HUDEP-2 (cell line): ENCODE data around the gene GRID1.
"Not testable (repeated sequence)": the region's sequence is repeated elsewhere in the genome, so short reads cannot be mapped to it uniquely, and the experiment has no call there.

Experiments used
- DNase-seq, 76 experiments: peaks; one replicate each; lab custom pipeline; 2025; ENCODE audit not compliant: unreplicated experiment in 76 of 76; lab: John Stamatoyannopoulos, UW

GRID1 gene

DNA sequence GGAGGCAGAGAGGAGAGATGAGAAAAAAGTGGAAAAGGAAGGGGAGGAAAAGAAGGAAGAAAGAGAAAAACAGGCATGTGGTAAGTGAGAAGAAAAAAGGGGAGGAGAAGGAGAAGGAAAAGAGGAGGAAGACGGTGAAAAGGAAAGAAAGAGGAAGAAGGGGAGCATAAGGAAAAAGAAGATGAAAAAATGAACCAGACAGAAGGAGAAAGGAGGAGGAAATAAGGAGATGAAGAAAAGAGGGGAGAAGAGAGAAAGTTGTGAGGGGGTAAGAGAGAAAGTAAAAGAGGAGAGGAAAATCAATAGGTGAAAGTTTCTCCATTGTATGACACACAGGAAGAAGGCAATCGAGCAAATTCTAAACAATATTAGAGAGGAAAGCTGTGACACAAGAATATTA lies 663.8 kb downstream of the GRID1 start:
- no peak for DNase-seq

DNA sequence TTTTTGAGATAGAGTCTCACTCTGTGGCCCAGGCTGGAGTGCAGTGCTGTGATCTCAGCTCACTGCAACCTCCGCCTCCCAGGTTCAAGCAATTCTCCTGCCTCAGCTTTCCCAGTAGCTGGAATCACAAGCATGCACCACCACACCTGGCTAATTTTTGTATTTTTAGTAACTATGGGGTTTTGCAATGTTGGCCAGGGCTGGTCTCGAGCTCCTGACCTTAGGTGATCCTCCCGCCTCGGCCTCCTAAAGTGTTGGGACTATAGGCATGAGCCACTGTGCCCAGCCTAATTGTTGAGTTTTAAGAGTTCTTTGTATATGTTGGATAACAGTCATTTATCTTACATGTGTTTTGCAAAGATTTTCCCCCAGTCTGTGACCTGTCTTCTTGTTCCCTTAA lies 667.5 kb downstream of the GRID1 start:
- not testable (repeated sequence) for DNase-seq

DNA sequence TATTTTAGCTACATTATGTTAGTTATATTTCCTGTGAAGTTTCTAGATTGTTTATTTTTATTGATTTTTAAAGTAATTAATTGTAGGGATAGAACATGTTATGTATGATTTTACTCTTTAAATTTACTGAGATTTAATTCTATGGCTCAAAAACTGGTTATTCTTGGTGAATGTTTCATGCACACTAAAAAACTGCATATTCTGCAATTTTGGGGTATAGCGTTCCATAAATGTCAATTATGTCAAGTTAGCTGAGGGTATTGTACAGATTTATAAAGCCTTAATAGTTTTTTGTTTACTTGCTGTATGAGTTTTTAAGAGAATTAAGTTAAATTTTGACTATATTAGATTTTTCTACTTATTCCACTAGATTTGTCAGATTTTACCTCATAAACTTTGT lies 669.7 kb downstream of the GRID1 start:
- no peak for DNase-seq

DNA sequence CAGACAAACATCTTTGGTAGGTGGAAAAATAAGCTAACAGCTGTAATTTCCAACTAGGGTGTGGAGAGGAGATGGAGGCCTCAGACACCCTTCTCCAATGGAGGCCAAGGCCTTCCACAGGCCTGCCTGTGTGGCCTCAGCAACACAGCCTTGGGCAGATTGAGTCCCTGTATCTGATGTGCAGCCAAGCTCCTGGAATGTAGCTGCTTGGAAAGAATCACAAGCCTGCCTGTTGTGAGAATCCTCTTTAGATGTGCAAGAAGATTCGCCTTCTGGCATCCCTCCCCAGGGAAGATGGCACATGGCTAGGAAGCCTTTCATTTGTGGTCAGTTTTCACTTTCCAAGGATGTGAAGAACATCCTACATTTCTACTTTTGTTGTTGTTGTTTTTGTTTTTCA lies 684.0 kb downstream of the GRID1 start:
- DNase-seq = no peak

DNA sequence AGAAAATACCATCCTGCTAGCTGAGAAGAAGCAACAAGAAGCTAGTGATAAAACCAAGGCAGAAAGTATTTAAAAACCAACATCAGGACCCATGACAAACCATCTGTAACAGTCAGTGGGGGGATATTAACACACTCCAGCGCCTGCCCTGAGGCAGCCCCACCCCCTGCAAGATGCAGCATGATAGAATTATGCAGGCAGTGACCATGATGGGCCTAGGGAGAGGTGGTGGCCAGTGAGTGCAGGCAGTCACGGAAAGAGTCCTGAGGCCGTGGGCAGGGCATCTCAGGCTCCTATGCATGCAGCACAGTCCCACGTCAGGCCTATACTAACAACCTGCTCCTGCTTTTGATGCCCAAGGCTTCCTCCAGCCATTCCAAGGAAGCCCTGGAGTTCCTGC lies 686.9 kb downstream of the GRID1 start:
- DNase-seq = no peak

DNA sequence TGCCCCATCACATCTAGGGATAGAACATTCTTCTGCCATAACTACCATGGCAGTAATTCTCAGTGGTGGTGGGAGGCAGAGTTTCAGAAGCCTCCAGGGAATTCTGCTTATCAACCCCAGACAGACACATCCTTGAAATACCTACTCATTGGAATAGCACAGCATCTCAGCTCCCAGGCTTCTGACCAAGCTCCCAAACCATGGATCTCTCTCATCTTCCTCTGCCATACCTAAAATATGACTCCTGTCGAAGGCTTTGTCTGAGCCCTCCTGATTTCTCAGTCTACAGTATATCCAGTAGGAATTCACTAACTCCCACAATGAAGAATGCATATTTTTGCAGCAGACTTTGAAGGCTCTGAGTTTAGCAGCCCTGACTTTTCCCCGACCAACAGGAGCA lies 687.5 kb downstream of the GRID1 start:
- DNase-seq = no peak

DNA sequence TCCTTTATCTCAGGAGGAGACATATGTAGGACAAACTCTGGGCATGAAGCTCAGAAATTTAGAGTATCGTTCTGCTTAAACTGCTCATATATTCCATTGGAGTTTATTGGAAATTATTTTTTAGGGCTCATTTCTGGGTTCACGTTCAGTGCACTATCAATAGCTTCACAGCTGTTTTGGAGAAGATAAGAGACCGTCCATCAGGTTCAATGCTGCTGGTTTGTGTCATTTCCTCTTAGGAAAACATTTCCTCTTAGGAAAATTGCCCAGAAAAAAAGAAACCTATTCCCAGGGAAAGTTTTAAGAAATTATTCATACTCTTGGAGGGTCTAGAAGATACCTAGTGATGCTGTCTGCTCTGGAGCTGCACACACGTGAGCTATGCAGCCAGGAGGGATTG lies 691.7 kb downstream of the GRID1 start:
- no peak for DNase-seq

DNA sequence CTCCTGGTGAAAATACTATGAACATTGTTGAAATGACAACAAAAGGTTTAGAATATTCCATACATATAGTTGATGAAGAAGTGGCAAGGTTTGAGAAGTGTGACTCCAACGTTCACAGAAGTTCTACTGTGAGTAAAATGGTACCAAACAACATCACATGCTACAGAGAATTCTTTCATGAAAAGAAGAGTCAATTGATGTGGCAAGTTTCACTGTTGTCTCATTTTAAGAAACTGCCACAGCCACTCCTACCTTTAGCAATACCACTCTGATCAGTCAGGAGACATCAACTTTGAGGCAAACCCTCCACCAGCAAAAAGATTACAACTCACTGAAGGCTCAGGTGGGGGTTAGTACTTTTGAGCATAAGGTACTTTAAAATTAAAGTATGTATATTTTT lies 693.3 kb downstream of the GRID1 start:
- DNase-seq = no peak

DNA sequence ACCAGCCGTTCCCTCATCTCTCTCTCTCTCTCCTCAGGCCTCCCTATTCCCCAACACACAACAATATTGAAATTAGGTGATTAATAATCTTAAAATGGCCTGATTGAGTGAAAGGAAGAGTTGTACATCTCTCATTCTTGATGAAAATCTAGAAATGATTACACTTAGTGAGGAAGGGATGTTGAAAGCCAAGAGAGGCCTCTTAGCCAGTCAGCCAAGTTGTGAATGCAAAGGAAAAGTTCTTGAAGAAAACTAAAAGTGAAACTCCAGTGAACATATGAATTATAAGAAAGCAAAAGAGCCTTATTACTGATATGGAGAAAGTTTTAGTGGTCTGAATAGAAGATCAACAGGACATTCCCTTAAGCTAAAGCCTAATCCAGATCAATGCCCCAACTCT lies 695.1 kb downstream of the GRID1 start:
- no peak for DNase-seq

DNA sequence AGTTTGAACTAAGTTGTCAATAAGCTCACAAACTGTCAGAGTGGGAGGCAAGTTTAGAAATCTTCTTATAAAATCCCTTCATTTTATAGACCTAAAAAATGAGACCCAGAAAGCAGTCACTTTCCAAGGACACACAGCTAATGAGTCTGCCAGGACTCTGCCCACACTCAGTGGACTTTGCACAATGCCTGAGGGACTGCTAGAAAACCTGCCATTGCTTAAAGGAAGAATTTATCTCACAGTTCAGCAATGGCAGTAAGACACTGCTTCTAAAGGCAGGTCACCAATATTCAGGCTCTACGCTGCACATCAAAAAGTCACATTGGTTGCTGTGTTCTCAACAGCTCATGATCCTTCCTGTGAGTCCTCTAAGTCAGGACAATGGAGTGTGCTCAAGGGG lies 698.1 kb downstream of the GRID1 start:
- no peak for DNase-seq

DNA sequence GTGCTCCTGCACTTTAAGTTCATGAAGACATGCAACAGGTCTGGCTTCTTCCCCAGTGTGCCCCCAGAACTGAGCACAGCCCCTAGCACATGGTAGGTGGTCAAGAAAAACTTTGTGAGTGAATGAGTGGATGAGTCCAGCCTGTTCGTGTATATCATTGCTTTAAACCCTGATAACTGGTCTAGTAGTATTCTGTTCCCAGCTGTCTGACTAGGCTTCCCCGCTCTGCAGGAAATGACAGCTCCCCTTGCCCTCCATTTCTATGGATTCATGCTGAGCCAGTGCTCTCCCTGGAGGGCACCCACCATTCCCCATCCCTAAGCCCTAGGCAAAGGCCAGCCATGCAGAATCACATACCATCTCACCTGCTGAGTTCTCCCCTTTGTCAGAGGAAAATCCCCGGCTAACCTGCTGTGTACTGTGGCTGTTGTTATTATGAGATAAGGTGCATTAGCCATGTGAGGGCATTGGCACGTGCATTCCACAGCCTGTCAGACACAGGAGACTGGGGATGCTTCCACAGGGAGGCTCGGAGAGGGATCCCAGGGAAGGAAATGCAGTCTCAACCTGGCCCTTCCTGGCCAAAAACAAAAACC lies 698.9 kb downstream of the GRID1 start:
- no peak for DNase-seq

DNA sequence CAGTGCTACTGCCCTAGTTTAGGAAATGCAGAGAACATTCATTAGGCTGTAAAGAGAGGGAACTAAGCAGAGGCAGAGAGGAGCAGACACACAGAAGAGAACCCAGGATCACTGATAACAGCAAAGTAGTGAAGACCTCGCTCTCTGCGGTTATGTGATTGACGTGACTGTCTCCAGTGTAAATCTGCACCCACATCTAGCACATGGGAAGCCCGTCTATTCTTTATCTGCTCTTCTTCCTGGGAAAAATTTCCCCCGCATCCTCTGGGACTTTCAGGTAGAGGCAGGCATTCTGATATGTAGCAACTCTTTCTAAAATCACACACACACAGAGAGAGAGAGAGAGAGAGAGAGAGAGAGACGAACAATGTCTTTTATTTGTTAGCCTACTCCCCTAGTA lies 699.6 kb downstream of the GRID1 start:
- no peak for DNase-seq

DNA sequence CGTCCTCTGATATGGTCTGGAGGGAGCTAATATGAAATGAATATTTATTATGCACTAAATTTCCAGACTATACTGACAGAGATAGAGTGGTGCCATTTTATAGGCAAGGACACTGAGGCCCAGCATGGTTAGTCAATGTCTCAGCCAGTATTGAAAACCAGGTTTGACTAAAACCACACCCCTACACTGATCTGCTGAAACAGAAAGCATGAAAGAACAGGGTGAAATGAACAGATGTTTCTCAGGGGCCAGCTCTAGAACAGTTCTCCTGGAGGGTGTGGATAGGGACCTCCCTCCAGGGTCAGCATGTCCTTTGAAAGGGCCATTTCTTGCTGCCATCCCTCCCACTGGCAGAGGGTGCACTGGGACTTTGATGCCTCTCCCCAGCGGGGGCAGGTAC lies 700.5 kb downstream of the GRID1 start:
- DNase-seq = no peak

DNA sequence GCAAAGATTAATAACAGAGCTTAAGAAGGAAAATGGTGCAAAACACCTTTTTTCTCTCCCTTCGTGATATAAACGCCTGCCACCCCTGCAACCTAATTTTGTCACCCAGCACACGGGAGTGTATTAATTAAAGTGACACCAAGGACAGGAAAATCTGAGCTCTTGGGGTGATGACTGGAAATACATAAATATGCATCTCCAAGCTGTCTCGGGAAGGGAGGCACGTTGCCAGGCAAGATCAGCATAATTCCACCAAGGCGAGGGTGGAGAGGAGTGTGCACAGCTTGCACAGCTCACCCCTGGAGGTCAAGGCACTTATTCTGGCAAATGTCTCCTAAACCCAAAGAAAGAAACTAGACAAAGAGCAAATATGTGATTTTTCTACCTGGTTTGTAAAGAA lies 700.9 kb downstream of the GRID1 start:
- no peak for DNase-seq

DNA sequence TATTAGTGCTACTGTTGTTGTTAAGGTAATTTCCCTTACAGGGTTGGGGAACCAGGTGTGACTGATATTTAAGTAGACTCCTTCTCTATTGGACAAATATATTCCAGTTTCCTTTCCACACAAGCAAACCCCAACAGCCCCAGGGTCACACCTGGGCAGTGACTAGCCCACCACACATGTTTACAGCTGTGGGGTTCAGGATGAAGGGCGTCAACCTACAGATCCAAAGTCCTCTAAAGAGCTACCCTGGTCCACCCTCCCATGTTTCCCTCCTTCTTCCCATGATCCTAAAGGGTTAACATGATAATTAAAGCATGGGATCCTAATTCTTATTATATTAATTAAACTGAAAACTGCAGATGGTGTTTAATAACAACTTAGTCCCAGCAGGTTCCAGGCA lies 701.5 kb downstream of the GRID1 start:
- no peak for DNase-seq

DNA sequence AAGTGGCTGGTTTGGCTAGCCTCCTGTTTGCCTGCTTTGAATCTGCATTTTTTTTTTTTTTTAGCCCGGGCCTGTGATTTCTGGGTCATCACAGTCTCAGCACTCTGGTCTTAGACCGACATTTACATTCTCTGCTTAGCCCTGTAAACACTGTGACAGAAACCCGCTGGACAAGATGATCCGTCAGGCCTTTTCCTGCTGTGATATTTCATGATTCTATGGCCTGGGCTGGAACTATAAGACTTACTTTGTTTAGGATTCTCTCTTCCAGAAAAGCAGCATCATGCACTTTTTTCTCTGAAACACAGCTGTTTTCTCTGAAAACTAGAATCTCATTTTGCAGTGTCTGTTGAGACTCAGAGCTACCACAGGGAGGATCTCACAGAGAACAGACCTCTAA lies 705.5 kb downstream of the GRID1 start:
- no peak for DNase-seq

DNA sequence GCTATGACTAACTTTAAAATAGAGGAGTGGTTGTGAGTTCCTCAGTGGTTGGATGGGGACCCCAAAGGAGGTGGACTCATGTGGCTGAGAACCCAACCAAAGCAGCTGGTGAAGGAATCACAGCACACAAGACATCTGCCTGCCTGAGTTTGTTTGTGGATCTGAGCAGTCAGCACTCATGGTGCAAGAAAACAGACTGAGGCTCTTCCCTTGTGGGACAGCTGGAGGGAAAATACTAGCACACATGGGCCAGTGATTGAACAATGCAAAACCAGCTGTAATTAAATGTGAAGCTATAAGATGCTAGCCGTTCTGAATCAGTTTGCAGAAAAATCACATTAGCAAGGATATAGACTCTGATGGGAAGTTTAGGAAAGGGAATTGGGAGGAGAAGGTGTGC lies 707.3 kb downstream of the GRID1 start:
- DNase-seq = no peak

DNA sequence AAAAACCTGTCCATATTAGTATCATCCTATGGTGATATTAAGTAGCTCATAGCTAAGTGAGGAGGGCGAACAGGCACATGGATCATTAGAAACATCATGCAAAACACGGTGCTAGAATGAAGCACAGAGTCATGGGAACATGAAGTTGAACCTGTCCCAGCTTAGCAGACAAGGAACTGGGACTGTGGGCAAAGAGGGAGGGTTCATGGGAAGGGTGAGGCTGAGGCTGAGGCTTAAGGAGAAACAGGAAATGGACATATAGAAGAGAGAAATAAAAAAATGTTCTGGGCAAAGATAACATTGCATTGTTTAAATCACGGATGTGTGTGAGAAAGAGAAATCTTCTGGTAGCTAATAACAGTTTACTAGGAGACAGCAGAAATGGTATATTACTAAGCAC lies 708.1 kb downstream of the GRID1 start:
- DNase-seq = no peak

DNA sequence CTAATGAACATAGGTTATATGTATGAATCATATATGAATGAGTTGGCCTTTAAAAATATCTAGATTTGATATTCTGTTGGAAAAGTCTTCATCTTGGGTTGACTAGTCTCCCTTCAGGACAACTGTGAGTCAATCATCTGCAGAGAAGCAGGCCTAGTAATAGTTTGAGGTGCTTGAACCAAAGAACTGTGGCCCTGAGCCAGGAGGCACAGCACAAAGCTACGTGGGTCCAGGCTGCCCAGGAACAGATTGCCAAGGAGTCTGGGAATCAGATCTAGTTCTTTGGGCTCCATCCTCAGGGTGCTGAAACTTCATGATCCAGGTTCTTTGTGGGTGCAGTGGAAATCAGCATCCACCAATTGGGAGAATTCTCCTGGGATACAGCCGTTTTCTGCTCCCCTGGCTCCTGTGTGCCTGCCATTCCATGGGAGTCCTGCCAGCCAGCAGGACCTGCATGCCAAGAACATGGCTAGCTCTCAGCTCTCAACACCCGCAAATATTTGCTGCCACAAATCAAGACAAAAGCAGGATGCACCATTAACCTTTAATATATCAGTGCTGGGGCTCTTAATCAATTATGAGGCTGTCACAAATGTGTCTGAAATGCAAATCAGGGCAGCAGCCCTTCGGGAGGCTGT lies 709.0 kb downstream of the GRID1 start:
- no peak for DNase-seq

DNA sequence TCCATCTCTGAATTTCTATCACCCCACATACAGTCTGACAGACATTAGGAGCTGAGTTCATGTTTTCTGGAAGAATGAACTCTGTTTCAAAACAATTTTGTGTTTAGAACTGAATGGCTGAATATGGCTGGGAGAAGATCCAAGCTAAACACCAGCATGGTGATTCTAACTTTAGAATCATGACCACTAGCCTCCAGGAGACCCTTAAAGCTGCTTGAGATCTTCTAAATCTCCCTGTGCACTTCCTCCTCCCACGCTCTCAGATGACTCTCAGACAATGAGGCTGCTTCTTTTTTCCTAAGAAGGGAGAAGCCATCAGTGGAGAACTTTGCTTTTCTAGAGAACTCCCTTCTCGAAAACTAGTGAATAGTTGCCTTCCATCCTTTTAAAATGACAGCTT lies 711.2 kb downstream of the GRID1 start:
- no peak for DNase-seq

DNA sequence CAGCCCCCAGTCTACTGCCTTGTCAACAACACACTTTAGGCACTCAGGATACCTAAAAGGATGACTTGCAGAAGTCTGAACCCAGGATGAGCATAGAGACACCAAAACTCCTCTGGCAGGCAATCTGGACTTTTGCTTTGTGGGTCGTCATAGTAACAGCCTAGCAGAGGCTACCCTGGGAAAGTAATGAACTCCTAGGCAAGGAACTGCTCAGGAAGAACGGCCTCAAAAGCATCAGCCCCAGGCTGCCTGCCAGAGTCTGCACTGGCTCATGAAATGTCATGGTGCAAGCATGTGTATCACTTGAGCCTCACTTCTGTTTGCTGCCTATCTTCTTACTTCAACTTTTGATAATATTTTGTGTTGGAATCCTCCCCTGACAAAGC lies 715.1 kb downstream of the GRID1 start:
- no peak for DNase-seq

DNA sequence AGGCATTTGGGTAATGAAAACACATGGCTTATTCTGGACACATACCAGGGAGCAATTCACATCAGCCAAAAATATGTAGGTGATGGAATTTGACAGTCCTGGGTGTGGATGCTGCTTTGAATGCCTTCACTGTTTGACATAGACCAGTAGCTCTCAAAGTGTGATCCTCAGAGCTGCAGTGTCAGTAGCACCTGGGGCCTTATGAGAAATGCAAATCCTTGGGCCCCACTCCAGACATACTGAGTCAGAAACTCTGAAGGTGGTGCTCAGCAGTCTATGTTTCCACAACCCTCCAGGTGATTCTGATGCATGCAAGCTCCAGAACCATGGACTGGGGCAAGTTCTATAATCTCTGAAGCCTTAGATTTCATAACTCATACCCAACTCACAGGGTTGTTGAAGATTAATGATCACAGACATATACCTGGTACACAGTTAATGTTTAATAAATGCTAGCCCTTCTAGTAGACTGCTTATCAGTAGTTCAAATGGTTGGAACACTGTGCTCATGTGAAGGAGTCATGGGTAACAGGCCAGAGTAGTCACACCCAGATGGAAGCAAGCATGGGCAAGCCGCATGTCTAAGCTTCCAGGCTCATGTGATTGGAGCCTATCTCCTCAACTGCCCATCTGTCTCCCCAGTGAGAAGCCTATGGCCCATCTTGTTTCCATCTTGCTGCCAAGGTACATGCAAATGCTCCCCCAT lies 715.7 kb downstream of the GRID1 start:
- DNase-seq = no peak
